Measurements from ENCODE around the gene SAFB2. TPM values are rescaled to one million over a fixed set of nuclear protein-coding genes. Genes with fewer than 3 reads are reported as not detected.

Gene SAFB2
- total RNA-seq, 4 donors from 2014 or later, result 58.1 to 99.8 (median 93.1) TPM

DNA sequence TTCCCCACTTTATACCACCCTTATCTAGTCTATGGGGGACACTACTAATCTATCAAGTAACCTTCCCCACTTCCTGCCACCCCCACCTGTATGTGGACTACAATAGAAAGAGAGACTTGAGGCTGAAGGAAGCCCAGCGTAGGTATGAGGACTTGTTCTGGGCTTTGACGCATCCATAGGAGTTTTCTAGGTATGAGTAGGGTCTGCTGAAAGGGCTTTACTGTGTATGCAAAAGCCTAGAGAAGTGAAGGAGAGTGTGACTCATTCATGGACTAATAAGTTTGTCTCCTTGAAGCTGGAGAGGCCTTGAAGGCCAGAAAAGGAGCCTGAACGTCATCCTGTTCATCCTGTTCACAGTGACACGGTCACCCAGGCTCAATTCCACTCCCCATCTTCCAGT is 76.6 kb downstream of the SAFB2 start:
- H3K36me3 ChIP-seq, result no peaks in the 10 kb centered on the region
- H3K4me3 ChIP-seq, result no peak overlapping the region
- WGBS, 2 donors, result 85 to 91% methylated on average over 4 of the region's 4 CpGs
- TF ChIP-seq EP300 (IDR thresholded peaks at IDR 0.05) (no peak), POLR2A (IDR thresholded peaks at IDR 0.05) (no peak)
- TF ChIP-seq, protein P1, sequence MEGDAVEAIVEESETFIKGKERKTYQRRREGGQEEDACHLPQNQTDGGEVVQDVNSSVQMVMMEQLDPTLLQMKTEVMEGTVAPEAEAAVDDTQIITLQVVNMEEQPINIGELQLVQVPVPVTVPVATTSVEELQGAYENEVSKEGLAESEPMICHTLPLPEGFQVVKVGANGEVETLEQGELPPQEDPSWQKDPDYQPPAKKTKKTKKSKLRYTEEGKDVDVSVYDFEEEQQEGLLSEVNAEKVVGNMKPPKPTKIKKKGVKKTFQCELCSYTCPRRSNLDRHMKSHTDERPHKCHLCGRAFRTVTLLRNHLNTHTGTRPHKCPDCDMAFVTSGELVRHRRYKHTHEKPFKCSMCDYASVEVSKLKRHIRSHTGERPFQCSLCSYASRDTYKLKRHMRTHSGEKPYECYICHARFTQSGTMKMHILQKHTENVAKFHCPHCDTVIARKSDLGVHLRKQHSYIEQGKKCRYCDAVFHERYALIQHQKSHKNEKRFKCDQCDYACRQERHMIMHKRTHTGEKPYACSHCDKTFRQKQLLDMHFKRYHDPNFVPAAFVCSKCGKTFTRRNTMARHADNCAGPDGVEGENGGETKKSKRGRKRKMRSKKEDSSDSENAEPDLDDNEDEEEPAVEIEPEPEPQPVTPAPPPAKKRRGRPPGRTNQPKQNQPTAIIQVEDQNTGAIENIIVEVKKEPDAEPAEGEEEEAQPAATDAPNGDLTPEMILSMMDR (IDR thresholded peaks at IDR 0.05), result no peak
- H3K9me3 ChIP-seq, result no peaks in the 10 kb centered on the region
- H3K4me1 ChIP-seq, result no peaks in the 10 kb centered on the region
- H3K27me3 ChIP-seq, result no peaks in the 10 kb centered on the region
- no peak overlapping the region for H3K27ac ChIP-seq
- no peak for DNase-seq (ENCODE audit: low spot score in 2 of 2)

DNA sequence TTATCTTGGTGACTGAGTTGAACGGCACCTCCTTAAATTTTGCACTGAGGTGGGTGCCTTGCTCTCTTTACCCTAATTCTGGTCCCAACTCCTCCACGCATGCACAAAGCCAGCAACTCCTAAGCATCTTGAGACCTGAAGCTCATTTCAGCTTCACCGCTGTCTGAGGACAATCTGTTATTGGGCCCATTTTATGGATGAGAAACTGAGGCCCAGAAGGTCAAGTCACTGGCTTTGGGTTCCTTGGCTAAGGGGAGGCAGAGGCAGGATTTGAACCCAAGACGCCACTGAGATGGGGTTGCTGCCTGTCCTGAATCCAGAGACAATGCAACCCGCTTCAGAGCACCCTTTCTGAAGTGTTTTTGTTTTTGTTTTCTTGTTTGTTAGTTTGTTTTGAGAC is 77.5 kb downstream of the SAFB2 start:
- H3K27me3 ChIP-seq, result no peaks in the 10 kb centered on the region
- TF ChIP-seq POLR2A (IDR thresholded peaks at IDR 0.05), result no peak
- TF ChIP-seq EP300 (IDR thresholded peaks at IDR 0.05), result no peak
- TF ChIP-seq, protein P1 (IDR thresholded peaks at IDR 0.05), result no peak
- WGBS, 2 donors, result 90 to 93% methylated on average over 5 of the region's 5 CpGs
- H3K36me3 ChIP-seq, result no peaks in the 10 kb centered on the region
- H3K4me3 ChIP-seq, result no peak overlapping the region
- H3K27ac ChIP-seq, result no peak overlapping the region
- H3K4me1 ChIP-seq, result no peaks in the 10 kb centered on the region
- DNase-seq (ENCODE audit: low spot score in 2 of 2), result no peak
- no peaks in the 10 kb centered on the region for H3K9me3 ChIP-seq

DNA sequence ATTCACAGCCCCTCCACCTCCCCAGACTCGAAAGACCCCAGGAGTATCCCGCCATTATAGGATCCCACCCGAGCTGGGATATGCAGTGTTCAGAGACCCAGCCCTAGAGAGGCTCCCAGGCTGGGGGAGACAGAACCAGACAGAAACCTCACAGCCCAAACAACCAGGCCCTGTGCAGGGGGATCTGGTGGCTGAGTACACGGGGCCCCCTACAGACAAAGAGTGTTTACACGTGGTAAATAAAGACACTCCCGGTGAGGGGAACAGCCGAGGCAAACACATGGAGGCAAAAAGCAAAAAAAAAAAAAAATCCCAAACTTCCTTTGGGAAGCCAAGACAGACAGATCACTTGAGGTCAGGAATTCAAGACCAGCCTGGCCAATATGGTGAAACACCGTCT is 79.9 kb downstream of the SAFB2 start:
- no peaks in the 10 kb centered on the region for H3K36me3 ChIP-seq
- DNase-seq (ENCODE audit: low spot score in 2 of 2), result no peak
- no peak for TF ChIP-seq POLR2A (IDR thresholded peaks at IDR 0.05)
- TF ChIP-seq EP300 (IDR thresholded peaks at IDR 0.05), result no peak
- TF ChIP-seq, protein P1 (IDR thresholded peaks at IDR 0.05), result no peak
- H3K4me1 ChIP-seq, result no peaks in the 10 kb centered on the region
- WGBS, 2 donors, result 32 to 38% methylated on average over 8 of the region's 8 CpGs
- H3K27ac ChIP-seq, result no peak overlapping the region
- no peak overlapping the region for H3K4me3 ChIP-seq
- H3K27me3 ChIP-seq, result peaks cover 0 to 20% of the 10 kb centered on the region in 2 donors
- H3K9me3 ChIP-seq, result no peaks in the 10 kb centered on the region

DNA sequence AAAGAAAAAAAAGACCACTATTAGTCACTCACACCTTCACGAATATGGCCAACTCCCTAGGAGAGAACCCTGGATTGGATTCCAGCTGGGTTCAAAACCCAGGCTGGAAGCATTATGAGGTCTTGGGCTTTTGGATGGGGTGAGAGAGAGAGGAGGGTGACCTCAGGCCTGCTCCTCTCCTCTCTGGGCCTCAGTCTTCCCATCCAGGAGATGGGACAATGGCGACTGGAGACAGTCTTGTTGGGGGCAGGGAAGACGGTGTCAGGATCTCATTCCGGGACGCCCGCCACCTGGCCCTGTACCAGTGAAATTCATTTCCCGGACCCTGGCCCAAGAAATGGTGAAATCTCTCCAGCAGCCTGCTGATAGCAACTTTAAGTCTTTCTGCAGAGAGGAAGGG is 81.1 kb downstream of the SAFB2 start:
- H3K9me3 ChIP-seq, result no peaks in the 10 kb centered on the region
- TF ChIP-seq POLR2A (IDR thresholded peaks at IDR 0.05) (no peak), EP300 (IDR thresholded peaks at IDR 0.05) (no peak)
- TF ChIP-seq, protein P1 (IDR thresholded peaks at IDR 0.05), result no peak
- no peaks in the 10 kb centered on the region for H3K36me3 ChIP-seq
- no peak overlapping the region for H3K27ac ChIP-seq
- peaks cover 0 to 32% of the 10 kb centered on the region in 2 donors for H3K27me3 ChIP-seq
- peaks cover 0 to 2% (median 0%) of the 10 kb centered on the region in 4 donors for H3K4me1 ChIP-seq
- H3K4me3 ChIP-seq, result no peak overlapping the region
- no peak for DNase-seq (ENCODE audit: low spot score in 2 of 2)
- 82 to 85% methylated on average over 7 of the region's 7 CpGs for WGBS, 2 donors

DNA sequence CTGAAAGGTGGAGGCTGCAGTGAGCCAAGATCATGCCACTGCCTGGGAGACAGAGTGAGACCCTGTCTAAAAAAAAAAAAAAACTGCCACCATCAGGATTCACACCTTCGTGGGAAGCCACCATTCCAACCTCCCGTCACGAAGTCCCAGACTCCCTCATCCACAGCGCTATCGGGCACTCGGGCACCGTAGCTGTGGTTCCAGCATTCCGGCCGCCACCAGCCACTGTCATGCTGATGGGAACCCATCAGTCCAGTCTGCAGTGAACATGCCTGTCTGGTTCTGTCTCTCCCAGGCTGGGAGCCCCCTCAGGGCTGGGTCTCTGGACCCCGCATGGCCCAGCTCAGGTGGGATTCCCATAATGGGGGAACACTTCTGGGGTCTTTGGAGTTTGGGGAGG is 82.4 kb downstream of the SAFB2 start:
- Histone ChIP-seq H3K4me3 (no peak overlapping the region), H3K4me1 (peaks cover 0 to 4% (median 0%) of the 10 kb centered on the region in 4 donors), H3K27me3 (peaks cover 0 to 42% of the 10 kb centered on the region in 2 donors), H3K27ac (no peak overlapping the region), H3K9me3 (peaks cover 0 to 3% (median 0%) of the 10 kb centered on the region in 4 donors), H3K36me3 (no peaks in the 10 kb centered on the region)
- DNase-seq (ENCODE audit: low spot score in 2 of 2), result no peak
- WGBS, 2 donors, result 87 to 89% methylated on average over 10 of the region's 10 CpGs
- no peak for TF ChIP-seq EP300 (IDR thresholded peaks at IDR 0.05)

DNA sequence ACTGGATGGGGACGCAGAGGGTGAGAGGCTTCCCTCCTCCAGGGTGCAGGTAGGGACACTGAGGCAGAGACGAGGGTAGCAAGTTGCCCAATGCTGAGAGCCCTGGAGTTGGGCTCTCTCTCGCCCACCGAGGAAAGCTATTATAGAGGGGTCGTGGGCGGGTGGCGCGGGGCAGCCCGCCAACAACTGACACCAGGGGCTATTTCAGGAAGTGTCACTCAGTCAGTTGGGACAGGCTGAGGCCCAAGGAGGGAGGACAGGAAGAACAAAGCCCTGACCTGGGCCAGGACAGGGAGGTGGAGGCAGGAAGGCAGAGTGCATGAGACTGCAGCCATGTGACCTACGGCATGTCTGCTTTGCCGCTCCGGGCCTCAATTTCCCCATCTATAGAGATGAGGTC is 84.7 kb downstream of the SAFB2 start:
- peaks cover 0 to 27% (median 3%) of the 10 kb centered on the region in 4 donors for H3K9me3 ChIP-seq
- H3K27me3 ChIP-seq, result peaks cover 0 to 44% of the 10 kb centered on the region in 2 donors
- WGBS, 2 donors, result 51 to 56% methylated on average over 12 of the region's 12 CpGs
- DNase-seq (ENCODE audit: low spot score in 2 of 2), result no peak
- TF ChIP-seq POLR2A (IDR thresholded peaks at IDR 0.05) (no peak), EP300 (IDR thresholded peaks at IDR 0.05) (no peak)
- H3K36me3 ChIP-seq, result no peaks in the 10 kb centered on the region
- no peak overlapping the region for H3K27ac ChIP-seq
- peaks cover 0 to 4% (median 0%) of the 10 kb centered on the region in 4 donors for H3K4me1 ChIP-seq
- no peak overlapping the region for H3K4me3 ChIP-seq

Small RNA genes lying within 50 kb of the gene (small RNA-seq; reads per million reads assigned to genes)
- gene SNRPEP4, result 0.28 reads per million

Other genes with a start within 250 kb of the SAFB2 start
- not detected for gene ZNRF4, start 167.4 kb downstream of the SAFB2 start, total RNA-seq
- 10 to 100 TPM in 1 of 4 donors, 1 to 10 TPM in 2, under 1 TPM in 1; 0.30 to 13.9 (median 5.1) TPM for gene TINCR, start 54.8 kb downstream of the SAFB2 start, total RNA-seq
- gene SAFB, start 307 bp upstream of the SAFB2 start, total RNA-seq, result 100 to 1,000 TPM; 121 to 252 (median 129) TPM
- gene MICOS13, start 57.7 kb upstream of the SAFB2 start, total RNA-seq, result 10 to 100 TPM; 48.9 to 79.1 (median 65.9) TPM
- 10 to 100 TPM in 2 of 4 donors, 1 to 10 TPM in 2; 7.5 to 23.7 (median 11.6) TPM for gene HSD11B1L, start 58.3 kb upstream of the SAFB2 start, total RNA-seq
- 100 to 1,000 TPM; 552 to 780 (median 644) TPM for gene RPL36, start 67.5 kb upstream of the SAFB2 start, total RNA-seq
- gene LONP1, start 97.4 kb upstream of the SAFB2 start, total RNA-seq, result 100 to 1,000 TPM; 107 to 116 (median 110) TPM
- not detected for gene CATSPERD, start 97.9 kb upstream of the SAFB2 start, total RNA-seq
- gene PRR22, start 162.0 kb upstream of the SAFB2 start, total RNA-seq, result 1 to 10 TPM in 3 of 4 donors, under 1 TPM in 1; 0.66 to 6.3 (median 2.3) TPM
- 10 to 100 TPM; 33.2 to 75.9 (median 54.2) TPM for gene DUS3L, start 168.4 kb upstream of the SAFB2 start, total RNA-seq
- not detected for gene NRTN, start 182.3 kb upstream of the SAFB2 start, total RNA-seq
- gene FUT6, start 216.9 kb upstream of the SAFB2 start, total RNA-seq, result not detected
- gene FUT3, start 228.7 kb upstream of the SAFB2 start, total RNA-seq, result under 1 TPM in 1 of 4 donors, not detected in 3; 0.90 TPM
- gene FUT5, start 247.8 kb upstream of the SAFB2 start, total RNA-seq, result not detected

All from tibial nerve (tissue), 4 donors.